HEK293T (cell line): Measurements from ENCODE around the gene SH3RF1.

ENCODE experiments used
- ARNT ChIP-seq: fragments of 450-650 bp; IDR thresholded peaks from 2 replicates; pipeline ENCODE4 v1.6.1; 2017; ENCODE audit warnings: mild to moderate bottlenecking
- BHLHE40 ChIP-seq: fragments of 450-650 bp; IDR thresholded peaks from 2 replicates; pipeline ENCODE4 v1.6.1; 2016; ENCODE audit warnings: mild to moderate bottlenecking, moderate library complexity, borderline replicate concordance
- CTBP1 ChIP-seq: fragments of 450-650 bp; IDR thresholded peaks from 2 replicates; pipeline ENCODE4 v1.6.1; 2016; ENCODE audit warnings: borderline replicate concordance
- ELF4 ChIP-seq: fragments of 450-650 bp; IDR thresholded peaks from 2 replicates; pipeline ENCODE4 v1.6.1; 2017; ENCODE audit warnings: antibody characterized with exemption
- FOXK2 ChIP-seq: fragments of 450-650 bp; IDR thresholded peaks from 2 replicates; pipeline ENCODE4 v1.6.1; 2016; ENCODE audit warnings: mild to moderate bottlenecking
- FOXM1 ChIP-seq: fragments of 450-650 bp; IDR thresholded peaks from 2 replicates; pipeline ENCODE4 v1.6.1; 2017; ENCODE audit warnings: mild to moderate bottlenecking, borderline replicate concordance
- NFRKB ChIP-seq: fragments of 450-650 bp; IDR thresholded peaks from 2 replicates; pipeline ENCODE4 v1.6.1; 2016; ENCODE audit warnings: mild to moderate bottlenecking, moderate library complexity
- SP1 ChIP-seq: fragments of 450-650 bp; IDR thresholded peaks from 2 replicates; pipeline ENCODE4 v1.6.1; 2017
- TARDBP ChIP-seq: fragments of 450-650 bp; IDR thresholded peaks from 2 replicates; pipeline ENCODE4 v1.6.1; 2016

GRCh38 chr4:169047956-169048355, 222.8 kb downstream of the SH3RF1 start:
- TF ChIP-seq BHLHE40 (no peak), TARDBP (no peak), FOXM1 (no peak), ELF4 (no peak), NFRKB (no peak), SP1 (no peak), CTBP1 (no peak), ARNT (no peak), FOXK2 (no peak)
